GM10847 (cell line): Measurements from ENCODE around the gene RAB8B.

Experiments
- POLR2A ChIP-seq: IDR thresholded peaks from 2 replicates; pipeline ENCODE4 v1.6.1; 2011; ENCODE audit not compliant: insufficient read length; ENCODE audit errors: extremely low read depth

Gene RAB8B

DNA sequence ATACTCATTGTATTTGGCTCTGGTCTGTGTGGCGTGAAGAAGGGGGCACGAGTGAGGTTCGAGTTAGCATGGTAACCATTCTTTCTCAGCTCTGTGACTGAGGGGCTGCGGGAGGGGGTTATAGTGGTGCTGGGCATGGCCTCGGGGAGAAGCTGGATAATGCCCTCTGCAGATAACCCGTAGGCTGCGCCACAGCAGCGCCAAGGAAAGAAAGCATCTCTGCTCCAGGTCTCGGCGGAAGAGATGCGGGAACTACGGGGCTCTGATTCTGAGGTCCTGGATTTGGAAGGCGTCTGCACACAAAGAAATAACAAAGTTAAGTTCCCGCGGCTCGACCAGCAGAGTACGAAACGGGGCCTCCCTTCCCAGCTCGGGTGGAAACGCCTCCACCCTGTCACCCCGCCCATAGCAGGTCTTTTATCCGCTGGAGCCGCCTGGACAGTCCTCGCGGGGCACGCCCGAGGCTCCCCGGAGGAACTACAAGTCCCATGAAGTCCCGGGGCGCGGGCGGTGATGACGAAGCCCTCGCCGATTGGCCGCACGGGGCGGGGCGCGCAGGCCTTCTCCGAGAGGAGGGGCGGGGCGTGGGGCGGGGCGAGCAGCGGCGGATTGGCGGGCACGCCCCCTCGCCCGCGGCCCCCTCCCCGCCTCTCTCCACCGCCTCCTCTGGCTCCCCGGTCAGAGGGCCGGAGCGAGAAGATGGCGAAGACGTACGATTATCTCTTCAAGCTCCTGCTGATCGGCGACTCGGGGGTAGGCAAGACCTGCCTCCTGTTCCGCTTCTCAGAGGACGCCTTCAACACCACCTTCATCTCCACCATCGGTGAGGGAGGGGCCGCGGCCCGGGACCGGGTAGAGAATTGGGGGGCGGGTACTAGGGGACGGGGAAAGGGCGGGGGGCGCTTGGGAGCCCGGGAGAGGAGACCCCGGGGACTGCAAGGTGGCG, at the start of gene RAB8B:
Gene RAB8B (plus strand): TSS at position 681 of the 946 bp plus-strand sequence. CDS start 19 bp downstream, at position 700.
- TF ChIP-seq POLR2A = peak; percentile 53

- TF ChIP-seq POLR2A = no peak
Measured at GRCh38 chr15:63140936-63141335, 48.5 kb upstream of the RAB8B start.

GRCh38 chr15:63145426-63145825, 44.0 kb upstream of the RAB8B start:
- no peak for TF ChIP-seq POLR2A

DNA sequence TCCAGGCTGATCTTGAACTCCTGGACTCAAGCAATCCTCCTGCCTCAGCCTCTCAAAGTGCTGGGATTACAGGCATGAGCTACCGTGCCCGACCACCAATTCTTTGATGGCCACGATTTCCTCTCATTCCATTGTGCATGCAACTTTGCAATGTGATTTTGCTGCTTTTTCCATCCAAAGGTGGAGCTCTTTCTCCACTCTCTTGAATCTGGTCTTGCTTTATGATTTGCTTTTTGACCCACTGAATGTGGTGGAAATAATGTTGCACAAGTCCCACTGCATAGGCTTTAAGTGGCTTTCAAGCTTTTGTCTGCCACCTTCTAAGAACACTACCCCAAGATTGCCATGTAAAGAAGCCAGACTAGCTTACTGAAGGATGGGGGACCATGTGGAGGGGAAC, 42.7 kb upstream of the RAB8B start:
- TF ChIP-seq POLR2A = no peak

DNA sequence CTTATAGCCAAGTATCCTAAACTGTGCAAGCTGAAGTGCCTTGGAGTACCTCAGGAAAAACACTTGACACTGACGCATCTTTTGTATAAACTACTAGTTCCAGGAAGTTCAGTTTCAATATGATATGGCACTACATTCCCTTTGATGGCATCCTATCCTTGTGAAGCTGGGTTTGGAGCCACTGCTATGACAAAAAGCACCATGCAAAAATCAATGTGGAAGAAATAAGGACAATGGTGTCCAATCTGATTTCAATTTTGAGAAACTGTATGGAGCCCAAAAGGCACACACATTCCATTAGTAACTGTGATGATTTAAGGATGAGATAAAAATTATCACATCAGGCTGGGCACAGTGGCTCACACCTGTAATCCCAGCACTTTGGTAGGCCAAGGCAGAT, 37.7 kb upstream of the RAB8B start:
- no peak for TF ChIP-seq POLR2A

DNA sequence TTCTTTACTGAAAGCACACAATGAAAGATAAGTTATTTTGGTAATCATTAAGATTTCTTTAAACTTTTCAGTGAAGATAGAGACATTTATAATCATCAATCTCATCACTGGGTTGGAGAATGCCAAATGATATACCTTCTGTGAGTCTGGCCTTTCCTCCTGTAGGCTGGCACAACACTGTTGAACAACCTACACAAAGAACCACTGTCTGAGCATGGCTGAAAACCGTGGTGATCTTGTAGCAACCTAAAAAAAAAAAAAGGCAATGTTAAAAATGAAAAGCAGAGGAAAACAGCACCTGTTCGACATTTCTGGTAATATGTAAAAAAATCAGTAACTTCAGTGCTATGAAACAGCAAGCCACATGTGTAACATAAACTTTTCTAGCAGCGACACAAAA, 33.9 kb upstream of the RAB8B start:
- no peak for TF ChIP-seq POLR2A

DNA sequence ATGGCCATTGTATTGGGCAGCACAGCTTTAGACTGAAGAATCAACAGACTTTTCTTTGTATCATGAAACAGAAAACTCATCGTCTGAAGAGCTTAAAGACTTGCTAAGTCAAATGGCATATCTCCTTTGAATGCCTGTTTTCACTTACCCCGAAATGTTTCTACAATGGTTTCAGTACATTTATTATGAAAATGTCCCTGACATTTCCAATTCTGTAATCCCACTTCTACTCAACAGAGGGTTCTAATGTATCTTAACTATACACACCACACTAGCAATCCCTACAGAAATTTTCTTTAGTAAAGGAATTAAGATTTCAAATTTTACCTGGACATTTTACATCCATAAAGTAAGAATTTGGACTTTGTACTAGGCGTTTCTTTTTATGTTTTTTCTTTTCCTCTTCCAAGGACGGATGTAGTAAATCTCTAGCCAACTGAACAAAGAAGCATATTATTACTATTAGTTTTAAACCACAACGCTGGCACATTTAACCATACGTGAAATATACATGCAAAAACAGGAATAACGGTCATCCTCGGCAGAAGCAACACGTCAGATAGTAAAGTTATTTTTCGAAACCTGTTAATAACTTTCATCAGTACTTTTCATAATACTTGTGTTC, 33.2 kb upstream of the RAB8B start:
- TF ChIP-seq POLR2A = no peak

DNA sequence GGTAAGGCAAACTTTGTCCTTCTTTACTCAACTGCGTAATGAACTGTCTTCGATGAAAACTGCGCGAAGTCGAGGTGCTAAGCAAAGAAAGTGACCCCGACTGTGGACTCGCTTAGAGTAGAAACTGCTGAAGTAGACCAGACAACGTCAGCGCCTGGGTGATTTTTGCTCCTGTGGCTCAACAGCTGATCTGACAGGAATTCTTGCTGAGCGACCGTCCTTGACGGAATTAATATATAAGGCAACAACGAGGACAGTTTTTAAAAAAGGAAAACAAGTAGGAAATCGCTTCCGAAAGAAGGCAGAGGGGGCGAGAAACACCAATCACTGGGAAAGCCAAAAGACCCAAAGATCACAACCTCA, 32.7 kb upstream of the RAB8B start:
- no peak for TF ChIP-seq POLR2A

DNA sequence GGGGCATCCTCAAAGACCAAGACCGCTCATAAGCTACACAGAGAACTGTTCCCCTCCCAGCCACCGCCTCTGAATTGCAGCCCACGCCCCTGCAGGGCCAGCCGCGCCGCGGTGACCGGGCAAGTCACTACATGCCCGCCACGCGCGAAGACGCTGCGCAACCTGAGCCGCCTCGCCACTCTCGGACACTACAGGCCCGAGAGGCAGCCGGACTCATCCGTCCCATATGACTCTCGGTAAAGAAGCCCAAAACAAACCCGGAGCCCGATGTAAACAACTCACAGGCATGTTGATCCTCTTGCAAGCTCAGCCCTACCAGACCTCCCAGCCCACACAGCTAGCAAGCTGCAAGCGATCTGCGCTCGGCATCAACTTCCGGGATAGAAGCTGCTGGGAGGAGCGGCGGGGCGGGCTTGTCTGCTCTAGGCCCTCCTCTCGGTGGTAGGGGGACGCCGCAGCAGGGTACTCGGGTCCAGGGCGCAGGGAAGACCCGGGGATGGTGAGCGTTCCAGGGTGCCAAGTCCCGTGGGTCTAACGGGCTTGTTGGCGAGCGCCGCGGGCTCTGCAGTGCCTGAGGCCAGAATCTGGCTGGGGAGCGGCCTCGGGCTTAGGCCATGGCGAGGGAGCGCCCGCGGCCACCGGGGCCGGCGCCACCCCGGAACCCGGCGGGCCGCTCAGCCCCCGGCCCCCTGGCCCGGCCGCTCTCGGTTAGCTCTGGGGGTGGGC, 32.1 kb upstream of the RAB8B start, which contains the start of gene RPS27L:
Gene RPS27L (minus strand): TSS at position 360 of the 726 bp plus-strand sequence. CDS start 72 bp downstream, at position 288.
- peak; percentile 84 for TF ChIP-seq POLR2A

DNA sequence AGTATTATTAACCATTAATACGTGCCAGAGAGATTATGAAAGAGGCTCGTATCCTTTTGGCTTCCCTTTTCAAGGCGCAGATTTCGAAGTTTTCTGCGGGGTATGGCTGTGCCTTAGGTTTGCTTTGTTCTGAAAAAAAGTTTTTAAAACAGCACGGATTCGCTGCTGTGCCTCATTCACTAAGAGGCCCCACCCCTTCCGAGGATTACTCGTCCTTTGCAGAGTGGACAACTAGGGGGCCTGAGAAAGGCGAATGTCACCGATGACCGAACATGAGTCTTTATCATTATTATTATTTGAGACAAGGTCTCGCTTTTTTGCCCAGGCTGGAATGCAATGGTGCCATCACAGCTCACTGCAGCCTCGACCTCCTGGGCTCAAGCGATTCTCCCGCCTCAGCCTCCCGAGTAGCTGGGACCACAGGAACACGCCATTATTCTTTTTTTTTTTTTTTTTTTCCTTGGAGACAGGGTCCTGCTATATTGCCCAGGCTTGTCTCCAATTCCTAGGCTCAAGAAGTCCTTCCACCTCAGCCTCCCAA, 31.4 kb upstream of the RAB8B start:
- no peak for TF ChIP-seq POLR2A

DNA sequence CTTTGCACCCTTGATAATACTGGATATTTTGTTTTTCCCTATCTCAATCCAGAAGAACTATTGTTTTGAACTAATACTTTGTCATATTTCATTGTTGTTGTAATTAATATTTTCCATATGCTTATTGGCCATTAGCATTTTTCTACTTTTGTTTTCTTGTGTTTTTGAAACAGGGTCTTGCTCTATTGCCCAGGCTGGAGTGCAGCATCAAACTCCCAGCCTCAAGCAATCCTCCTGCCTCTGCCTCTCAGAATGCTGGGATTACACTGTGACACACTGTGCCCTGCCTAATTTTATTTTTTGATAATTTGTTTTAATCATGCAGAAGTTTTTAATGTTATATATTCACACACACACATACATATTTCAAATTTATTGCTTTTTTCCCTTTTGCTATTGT, 28.8 kb upstream of the RAB8B start:
- no peak for TF ChIP-seq POLR2A

DNA sequence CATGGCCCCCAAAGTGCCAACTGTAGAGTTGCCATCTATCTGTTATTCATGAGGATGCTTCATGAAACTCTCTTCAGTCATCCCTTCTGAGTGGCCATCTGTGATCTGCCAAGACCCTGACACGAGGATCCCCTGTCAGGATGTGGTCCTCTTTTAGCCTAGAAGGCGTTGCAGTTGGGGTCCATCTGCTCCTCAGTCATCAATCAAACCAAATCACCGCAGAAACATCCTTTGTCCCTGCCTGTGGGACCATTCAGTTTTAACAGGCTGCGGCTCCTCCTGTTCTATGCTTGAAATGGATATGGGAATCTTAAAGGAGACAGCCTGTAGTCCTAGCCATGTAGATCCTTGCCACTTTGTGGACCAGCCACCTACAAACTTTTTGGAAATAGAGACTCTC, 26.2 kb upstream of the RAB8B start:
- TF ChIP-seq POLR2A = no peak

DNA sequence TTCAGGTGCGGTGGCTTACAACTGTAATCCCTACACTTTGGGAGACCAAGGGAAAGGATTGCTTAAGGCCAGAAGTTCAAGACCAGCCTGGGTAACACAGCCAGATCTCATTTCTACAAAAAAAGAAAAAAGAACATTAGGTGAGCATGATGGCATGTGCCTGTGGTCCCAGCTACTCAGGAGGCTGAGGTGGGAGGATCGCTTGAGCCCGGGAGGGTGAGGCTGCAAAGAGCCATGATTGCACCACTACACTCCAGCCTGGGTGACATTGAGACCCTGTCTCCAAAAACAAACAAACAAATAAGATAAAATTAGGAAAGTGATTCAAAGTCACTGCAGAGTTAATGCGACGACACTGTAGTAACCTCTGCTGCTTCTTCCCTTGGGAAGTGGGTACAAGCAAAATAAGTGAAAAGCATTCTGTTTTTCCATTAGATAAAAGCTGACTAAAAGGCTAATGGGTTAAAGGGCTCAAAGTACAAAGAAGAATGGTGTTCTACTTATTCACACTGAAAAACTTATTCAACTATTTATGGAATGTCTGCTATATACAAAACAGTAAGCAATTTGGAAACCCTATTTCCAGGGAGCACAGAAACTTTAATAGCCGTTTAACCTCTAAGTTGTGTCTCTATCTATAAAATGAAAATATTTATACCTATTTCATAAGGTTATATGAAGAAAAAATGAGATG, 24.1 kb upstream of the RAB8B start:
- TF ChIP-seq POLR2A = no peak

GRCh38 chr15:63166219-63166618, 23.2 kb upstream of the RAB8B start:
- TF ChIP-seq POLR2A = no peak

GRCh38 chr15:63169788-63170187, 19.6 kb upstream of the RAB8B start:
- no peak for TF ChIP-seq POLR2A

- TF ChIP-seq POLR2A = no peak
Measured at GRCh38 chr15:63172376-63172775, 17.0 kb upstream of the RAB8B start.
